SW480 (cell line): Measurements from ENCODE around the gene GFAP.

ENCODE experiments used
- DNase-seq: peaks from one replicate; pipeline ENCODE4 v3.0.0-alpha.2; 2016; ENCODE audit warnings: low spot score

The GFAP gene

GRCh38 chr17:44931376-44931775, 16.1 kb upstream of the GFAP start:
- DNase-seq, result no peak

- no peak for DNase-seq
These were observed 15.4 kb upstream of the GFAP start for GRCh38 chr17:44930667-44931066.

GRCh38 chr17:44928950-44929720, 13.8 kb upstream of the GFAP start:
- DNase-seq, result no peak

GRCh38 chr17:44928136-44928535, 12.8 kb upstream of the GFAP start:
- DNase-seq, result no peak

GRCh38 chr17:44927696-44928095, 12.4 kb upstream of the GFAP start:
- no peak for DNase-seq

- no peak for DNase-seq
These were observed 11.7 kb upstream of the GFAP start for GRCh38 chr17:44926821-44927525.

GRCh38 chr17:44925731-44926697, 10.7 kb upstream of the GFAP start:
- DNase-seq, result no peak

GRCh38 chr17:44924107-44924544, 8.8 kb upstream of the GFAP start:
- DNase-seq, result no peak

GRCh38 chr17:44922746-44923470, 7.6 kb upstream of the GFAP start:
- no peak for DNase-seq

GRCh38 chr17:44922136-44922535, 6.8 kb upstream of the GFAP start:
- no peak for DNase-seq

- DNase-seq, result no peak
These were observed 6.0 kb upstream of the GFAP start for GRCh38 chr17:44921122-44921882.

GRCh38 chr17:44920565-44920940, 5.3 kb upstream of the GFAP start:
- DNase-seq, result no peak

- peak; percentile 77 for DNase-seq
These were observed 4.7 kb upstream of the GFAP start for GRCh38 chr17:44919885-44920564.

- no peak for DNase-seq
These were observed 4.1 kb upstream of the GFAP start for GRCh38 chr17:44919411-44919810.

GRCh38 chr17:44918006-44918405, 2.7 kb upstream of the GFAP start:
- DNase-seq, result no peak

GRCh38 chr17:44917456-44917855, 2.2 kb upstream of the GFAP start:
- DNase-seq, result no peak

- DNase-seq, result no peak
These were observed 1.5 kb upstream of the GFAP start for GRCh38 chr17:44916781-44917241.

- no peak for DNase-seq
These were observed 821 bp upstream of the GFAP start for GRCh38 chr17:44915862-44916780.

- DNase-seq, result no peak
These were observed 515 bp downstream of the GFAP start for GRCh38 chr17:44914698-44915271.
